Activated CD8-positive, alpha-beta T cell treated with anti-CD3 and anti-CD28 coated beads, Interleukin-2, amount 10 ng/mL, durations not matched to agents 7 days and 5 days (primary cell): ENCODE measurements around the gene NT5M. TPM values are rescaled to one million over a fixed set of nuclear protein-coding genes. Genes with fewer than 3 reads are reported as not detected.

Experiments
- ATAC-seq: fragments of 150-1000 bp; cut with Tn5 transposase; one replicate; pipeline ENCODE4 v1.10.0; 2021; ENCODE audit warnings: moderate library complexity
- CTCF ChIA-PET: fragments of 350-600 bp; sonication (Branson Sonifier 250); formaldehyde crosslinking; loops from one replicate; lab custom pipeline; 2021; ENCODE audit warnings: antibody characterized with exemption; lab: Charles Lee
- POLR2A ChIA-PET: fragments of 350-600 bp; sonication (Branson Sonifier 250); formaldehyde crosslinking; loops from one replicate; lab custom pipeline; 2021; ENCODE audit warnings: antibody characterized with exemption; lab: Charles Lee
- DNase-seq: peaks from one replicate; pipeline ENCODE4 v3.0.0-alpha.2; 2020
- H3K27ac Mint-ChIP-seq: one replicate; pipeline ENCODE4 v1.8.0; 2021; ENCODE audit warnings: mild to moderate bottlenecking, mixed read lengths
- H3K27me3 Mint-ChIP-seq: one replicate; pipeline ENCODE4 v1.8.0; 2021; ENCODE audit warnings: low read depth, mixed read lengths
- H3K36me3 Mint-ChIP-seq: one replicate; pipeline ENCODE4 v1.8.0; 2021; ENCODE audit warnings: low read depth, mixed read lengths
- H3K4me1 Mint-ChIP-seq: one replicate; pipeline ENCODE4 v1.8.0; 2021; ENCODE audit warnings: low read depth, mixed read lengths
- H3K4me3 Mint-ChIP-seq: one replicate; pipeline ENCODE4 v1.8.0; 2021; ENCODE audit warnings: mild to moderate bottlenecking, mixed read lengths
- H3K9me3 Mint-ChIP-seq: one replicate; pipeline ENCODE4 v1.8.0; 2022; ENCODE audit warnings: mixed read lengths; ENCODE audit not compliant: insufficient read depth
- total RNA-seq, 2 experiments: library from RNA; stranded (reverse); gene quantifications; one replicate each; pipeline ENCODE4 v1.2.3, GENCODE V29; 2021

Gene NT5M
- total RNA-seq, 2 experiments from 2014 or later: 8.3 to 9.0 TPM

- no peak overlapping the region for H3K27ac Mint-ChIP-seq
- no peaks in the 10 kb centered on the region for H3K27me3 Mint-ChIP-seq
- ATAC-seq: no peak
- CTCF ChIA-PET: interaction anchor here (4.9 kb wide), 1 partner anchor 289 kb away, joined by 61 read pairs; no protein-coding TSS in a partner anchor
- H3K4me1 Mint-ChIP-seq: peaks cover 8% of the 10 kb centered on the region
- no peak for DNase-seq
- POLR2A ChIA-PET: no interaction called here
- H3K4me3 Mint-ChIP-seq: no peak overlapping the region
- no peaks in the 10 kb centered on the region for H3K9me3 Mint-ChIP-seq
- H3K36me3 Mint-ChIP-seq: no peaks in the 10 kb centered on the region
These were observed 49.0 kb downstream of the NT5M start for GRCh38 chr17:17351901-17352781.

GRCh38 chr17:17352836-17353624, 49.9 kb downstream of the NT5M start:
- ChIA-PET POLR2A (interaction anchor here (0.6 kb wide), 1 partner anchor 214 kb away, joined by 3 read pairs; no protein-coding TSS in a partner anchor), CTCF (interaction anchor here (3.5 to 4.9 kb wide), 2 partner anchors 143 to 288 kb away, joined by 26 to 61 read pairs; partner anchors contain the start of gene RASD1)
- peaks cover 8% of the 10 kb centered on the region for H3K4me1 Mint-ChIP-seq
- H3K27ac Mint-ChIP-seq: no peak overlapping the region
- no peaks in the 10 kb centered on the region for H3K9me3 Mint-ChIP-seq
- H3K4me3 Mint-ChIP-seq: no peak overlapping the region
- no peaks in the 10 kb centered on the region for H3K27me3 Mint-ChIP-seq
- no peaks in the 10 kb centered on the region for H3K36me3 Mint-ChIP-seq
- no peak for ATAC-seq
- no peak for DNase-seq

DNA sequence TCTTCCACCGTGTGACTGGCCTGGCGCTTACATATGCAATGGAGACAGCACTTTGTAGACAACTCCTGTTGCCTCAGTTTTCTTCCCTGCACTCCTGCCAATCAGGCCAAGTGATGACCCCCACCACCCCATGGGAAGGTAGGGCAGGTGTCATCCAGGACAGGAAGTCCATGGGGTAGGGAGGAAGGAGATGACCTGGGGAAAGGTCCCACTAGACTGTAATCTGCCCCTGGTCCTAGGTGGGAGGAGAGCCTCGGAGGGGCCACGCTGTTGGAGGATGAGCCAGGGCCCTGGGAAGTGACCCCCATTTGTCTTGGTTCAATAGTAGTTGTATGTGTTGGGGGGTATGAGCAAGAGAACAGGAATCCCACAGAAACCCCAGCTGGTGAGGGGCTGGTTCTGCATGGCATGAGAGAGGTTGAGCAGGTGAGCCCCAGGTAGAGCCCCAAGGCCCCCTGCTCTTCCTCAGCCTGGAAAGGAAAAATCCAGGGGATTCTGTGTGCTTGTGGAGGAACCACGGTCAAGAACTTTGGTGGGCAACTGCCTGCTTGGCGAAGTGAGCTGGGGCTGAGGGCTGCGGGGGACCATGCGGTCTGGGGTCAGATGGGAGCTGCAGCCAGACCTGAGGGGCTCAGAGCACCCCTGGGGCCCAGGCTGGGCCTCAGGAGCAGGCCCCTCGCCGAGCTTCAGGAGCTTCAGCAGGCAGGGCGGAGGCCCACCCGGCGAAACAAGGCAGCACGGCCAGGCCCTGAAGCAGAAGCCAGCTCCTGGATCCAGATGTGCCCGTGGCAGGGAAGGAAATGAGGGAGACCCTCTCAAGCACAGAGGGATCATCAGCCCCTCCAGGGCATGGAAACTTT, 50.7 kb downstream of the NT5M start:
- no peak overlapping the region for H3K4me3 Mint-ChIP-seq
- DNase-seq (no peak), ATAC-seq (no peak)
- ChIA-PET POLR2A (interaction anchor here (0.6 kb wide), 1 partner anchor 214 kb away, joined by 3 read pairs; no protein-coding TSS in a partner anchor), CTCF (interaction anchor here (1.6 to 4.9 kb wide), 4 partner anchors 15 to 288 kb away, joined by 3 to 61 read pairs (median 22); partner anchors contain the start of gene RASD1)
- H3K36me3 Mint-ChIP-seq: no peaks in the 10 kb centered on the region
- H3K9me3 Mint-ChIP-seq: no peaks in the 10 kb centered on the region
- peaks cover 8% of the 10 kb centered on the region for H3K4me1 Mint-ChIP-seq
- peak overlapping the region; percentile 26 for H3K27ac Mint-ChIP-seq
- peaks cover 3% of the 10 kb centered on the region for H3K27me3 Mint-ChIP-seq

DNA sequence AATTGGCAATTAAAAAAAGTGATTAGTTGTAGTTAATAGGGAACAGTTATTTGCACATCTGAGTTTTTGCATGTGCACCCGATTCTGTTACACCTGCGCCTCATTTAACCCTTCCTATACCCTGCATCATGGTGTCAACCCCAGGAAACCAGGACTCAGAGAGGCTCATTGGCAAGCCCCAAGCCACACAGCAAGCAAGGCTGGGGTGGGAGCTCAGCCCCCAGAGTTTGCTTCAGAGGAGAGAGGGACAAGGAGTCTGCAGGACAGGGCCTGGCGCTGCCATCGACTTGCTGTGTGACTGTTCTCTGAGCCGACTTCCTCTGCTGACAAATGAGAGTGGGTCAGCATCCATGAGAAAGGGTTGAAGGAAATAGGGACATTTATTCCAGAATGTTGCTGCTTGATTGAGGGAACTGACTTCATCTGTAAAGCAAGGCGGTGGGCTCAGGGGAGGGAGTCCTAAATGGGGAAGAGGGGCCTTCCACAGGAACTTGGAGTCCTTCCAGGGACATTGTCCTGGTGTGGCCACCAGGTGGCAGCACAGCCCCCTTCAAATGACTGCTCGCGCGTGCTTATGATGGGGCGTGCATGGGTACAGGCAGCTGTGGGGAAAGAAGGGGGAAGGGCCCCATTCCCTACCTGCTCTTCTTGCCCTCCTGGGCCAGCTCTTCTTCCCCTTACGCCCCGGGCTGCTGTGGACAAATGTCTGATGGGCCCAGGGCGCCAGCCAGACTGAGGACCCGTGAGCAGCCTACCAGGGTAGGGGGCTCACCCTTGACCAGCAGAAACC, 51.6 kb downstream of the NT5M start:
- H3K27ac Mint-ChIP-seq: no peak overlapping the region
- ATAC-seq (peak; percentile 78), DNase-seq (peak; percentile 84)
- H3K27me3 Mint-ChIP-seq: peaks cover 7% of the 10 kb centered on the region
- H3K4me3 Mint-ChIP-seq: no peak overlapping the region
- H3K36me3 Mint-ChIP-seq: no peaks in the 10 kb centered on the region
- peaks cover 3% of the 10 kb centered on the region for H3K9me3 Mint-ChIP-seq
- CTCF ChIA-PET: interaction anchor here (0.7 to 4.9 kb wide), 19 partner anchors 9 to 287 kb away, joined by 3 to 61 read pairs (median 4); partner anchors contain the start of gene RASD1
- POLR2A ChIA-PET: interaction anchor here (1.2 kb wide), 1 partner anchor 287 kb away, joined by 6 read pairs; no protein-coding TSS in a partner anchor
- peaks cover 8% of the 10 kb centered on the region for H3K4me1 Mint-ChIP-seq

GRCh38 chr17:17355426-17355825, 52.3 kb downstream of the NT5M start:
- H3K4me1 Mint-ChIP-seq: peaks cover 8% of the 10 kb centered on the region
- no peaks in the 10 kb centered on the region for H3K36me3 Mint-ChIP-seq
- DNase-seq (no peak), ATAC-seq (no peak)
- no peak overlapping the region for H3K27ac Mint-ChIP-seq
- peaks cover 10% of the 10 kb centered on the region for H3K27me3 Mint-ChIP-seq
- ChIA-PET POLR2A (interaction anchor here (1.2 kb wide), 1 partner anchor 286 kb away, joined by 6 read pairs; no protein-coding TSS in a partner anchor), CTCF (interaction anchor here (0.7 to 4.9 kb wide), 20 partner anchors 9 to 286 kb away, joined by 3 to 61 read pairs (median 4); partner anchors contain the start of gene RASD1)
- H3K9me3 Mint-ChIP-seq: peaks cover 8% of the 10 kb centered on the region
- H3K4me3 Mint-ChIP-seq: no peak overlapping the region

DNA sequence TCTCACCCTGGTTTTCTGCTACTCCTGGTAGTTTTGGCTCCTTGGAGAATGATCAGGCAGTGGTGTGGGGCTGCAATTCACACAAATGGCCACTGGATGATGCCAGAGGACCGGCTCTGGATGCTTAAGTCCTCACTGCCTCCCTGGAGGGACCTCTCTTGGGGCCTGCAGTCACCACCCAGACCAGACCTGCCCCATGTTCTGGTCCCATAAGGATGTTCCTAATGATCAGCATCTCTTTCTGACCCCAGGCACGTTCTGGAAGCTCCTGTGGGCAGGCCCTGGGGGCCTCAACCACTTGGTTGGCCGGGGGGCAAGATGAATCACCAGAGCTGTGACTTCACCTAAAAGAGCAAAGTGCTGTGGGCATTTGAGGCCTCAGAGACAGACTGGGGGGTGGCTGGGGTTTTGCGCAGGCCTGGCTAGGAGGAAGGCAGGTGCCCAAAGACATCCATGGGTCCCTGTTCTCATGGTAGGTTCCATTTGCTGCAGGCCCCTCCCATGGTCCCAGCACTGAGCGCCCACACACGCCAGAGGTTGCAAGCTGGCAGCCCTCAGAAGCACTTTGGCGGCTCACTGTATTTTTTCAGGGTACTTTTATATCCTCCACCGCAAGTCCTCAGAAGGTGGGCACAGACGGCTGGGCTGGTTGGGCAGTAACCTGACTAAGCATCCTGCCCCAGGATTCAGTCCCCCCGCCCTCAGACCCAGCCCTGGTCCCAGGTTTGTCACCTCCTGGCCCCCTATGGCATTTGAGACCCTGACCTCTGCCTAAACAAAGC, 53.2 kb downstream of the NT5M start:
- peak; percentile 79 for ATAC-seq
- POLR2A ChIA-PET: no interaction called here
- peaks cover 8% of the 10 kb centered on the region for H3K4me1 Mint-ChIP-seq
- no peak overlapping the region for H3K27ac Mint-ChIP-seq
- H3K9me3 Mint-ChIP-seq: peaks cover 8% of the 10 kb centered on the region
- H3K27me3 Mint-ChIP-seq: peaks cover 16% of the 10 kb centered on the region
- no peak overlapping the region for H3K4me3 Mint-ChIP-seq
- CTCF ChIA-PET: interaction anchor here (0.6 to 4.9 kb wide), 20 partner anchors 10 to 285 kb away, joined by 3 to 61 read pairs (median 4); partner anchors contain the start of gene RASD1
- DNase-seq: peak; percentile 78
- H3K36me3 Mint-ChIP-seq: no peaks in the 10 kb centered on the region

DNA sequence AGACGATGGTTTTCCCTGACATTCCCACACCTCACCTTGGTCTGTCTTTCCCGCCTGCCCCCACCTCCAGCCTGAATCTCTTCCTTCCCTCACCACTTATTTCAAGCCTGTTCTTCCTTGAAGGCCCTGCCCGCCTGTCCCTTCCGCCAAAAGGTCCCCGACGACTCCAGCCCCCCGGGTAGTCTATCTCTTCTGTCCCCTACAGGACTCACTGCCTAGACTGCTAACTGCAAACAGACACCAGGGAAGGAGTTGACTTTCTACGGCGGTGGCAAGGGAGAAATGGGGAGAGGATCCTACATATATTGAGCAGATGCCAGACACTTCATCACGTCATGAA, 53.7 kb downstream of the NT5M start:
- Mint-ChIP-seq H3K27me3 (peaks cover 21% of the 10 kb centered on the region), H3K9me3 (peaks cover 8% of the 10 kb centered on the region), H3K27ac (no peak overlapping the region), H3K36me3 (no peaks in the 10 kb centered on the region), H3K4me1 (peaks cover 8% of the 10 kb centered on the region), H3K4me3 (no peak overlapping the region)
- ChIA-PET POLR2A (no interaction called here), CTCF (interaction anchor here (0.6 to 4.9 kb wide), 15 partner anchors 9 to 285 kb away, joined by 3 to 61 read pairs (median 3); partner anchors contain the start of gene RASD1)
- no peak for ATAC-seq
- no peak for DNase-seq

GRCh38 chr17:17358060-17358751, 55.0 kb downstream of the NT5M start:
- H3K36me3 Mint-ChIP-seq: no peaks in the 10 kb centered on the region
- H3K27me3 Mint-ChIP-seq: peaks cover 21% of the 10 kb centered on the region
- ChIA-PET POLR2A (no interaction called here), CTCF (interaction anchor here (0.8 to 1.4 kb wide), 2 partner anchors 126 to 139 kb away, joined by 3 read pairs; no protein-coding TSS in a partner anchor)
- ATAC-seq (no peak), DNase-seq (no peak)
- peaks cover 8% of the 10 kb centered on the region for H3K4me1 Mint-ChIP-seq
- H3K9me3 Mint-ChIP-seq: peaks cover 8% of the 10 kb centered on the region
- H3K4me3 Mint-ChIP-seq: no peak overlapping the region
- no peak overlapping the region for H3K27ac Mint-ChIP-seq

GRCh38 chr17:17358866-17359265, 55.7 kb downstream of the NT5M start:
- peaks cover 8% of the 10 kb centered on the region for H3K9me3 Mint-ChIP-seq
- DNase-seq: no peak
- peaks cover 8% of the 10 kb centered on the region for H3K4me1 Mint-ChIP-seq
- H3K27ac Mint-ChIP-seq: no peak overlapping the region
- POLR2A ChIA-PET: no interaction called here
- no peaks in the 10 kb centered on the region for H3K36me3 Mint-ChIP-seq
- no peak for ATAC-seq
- CTCF ChIA-PET: interaction anchor here (1.2 to 2.0 kb wide), 3 partner anchors 125 to 210 kb away, joined by 3 to 7 read pairs (median 3); no protein-coding TSS in a partner anchor
- H3K4me3 Mint-ChIP-seq: no peak overlapping the region
- H3K27me3 Mint-ChIP-seq: peaks cover 21% of the 10 kb centered on the region
